PFSK-1 (cell line): ENCODE measurements around the gene RHNO1.

Source experiments
- POLR2AphosphoS5 ChIP-seq: IDR thresholded peaks from 2 replicates; pipeline ENCODE4 v1.6.1; 2012; ENCODE audit warnings: low read depth, mild to moderate bottlenecking, control low read depth, low read length, moderate library complexity
- SIN3A ChIP-seq: IDR thresholded peaks from 2 replicates; pipeline ENCODE4 v1.6.1; 2012; ENCODE audit warnings: mild to moderate bottlenecking, low read length, moderate library complexity, borderline replicate concordance; ENCODE audit not compliant: insufficient read depth
- TAF1 ChIP-seq: IDR thresholded peaks from 2 replicates; pipeline ENCODE4 v1.6.1; 2012; ENCODE audit warnings: low read length, control low read depth, borderline replicate concordance; ENCODE audit not compliant: insufficient read depth
- TF ChIP-seq, protein P1 (sequence below), 2 experiments: IDR thresholded peaks; 2 replicates each; pipeline versions ENCODE4 v1.6.1 to v1.8.0; 2011 to 2012; ENCODE audit warnings: low read depth in 2 of 2, low read length in 2 of 2, control low read depth in 1 of 2, inconsistent platforms in 1 of 2, mild to moderate bottlenecking in 1 of 2, moderate library complexity in 1 of 2; ENCODE audit not compliant: insufficient read depth in 1 of 2

GRCh38 chr12:2877047-2877952 lies at the start of gene RHNO1, which contains the start of gene FOXM1:
- peak; percentile 65; the same call in 1 of the 2 replicates for TF ChIP-seq TAF1
- peak; percentile 61 for TF ChIP-seq POLR2AphosphoS5
- peak; percentile 91; the same call in 1 of the 2 replicates for TF ChIP-seq SIN3A
- TF ChIP-seq, protein P1, sequence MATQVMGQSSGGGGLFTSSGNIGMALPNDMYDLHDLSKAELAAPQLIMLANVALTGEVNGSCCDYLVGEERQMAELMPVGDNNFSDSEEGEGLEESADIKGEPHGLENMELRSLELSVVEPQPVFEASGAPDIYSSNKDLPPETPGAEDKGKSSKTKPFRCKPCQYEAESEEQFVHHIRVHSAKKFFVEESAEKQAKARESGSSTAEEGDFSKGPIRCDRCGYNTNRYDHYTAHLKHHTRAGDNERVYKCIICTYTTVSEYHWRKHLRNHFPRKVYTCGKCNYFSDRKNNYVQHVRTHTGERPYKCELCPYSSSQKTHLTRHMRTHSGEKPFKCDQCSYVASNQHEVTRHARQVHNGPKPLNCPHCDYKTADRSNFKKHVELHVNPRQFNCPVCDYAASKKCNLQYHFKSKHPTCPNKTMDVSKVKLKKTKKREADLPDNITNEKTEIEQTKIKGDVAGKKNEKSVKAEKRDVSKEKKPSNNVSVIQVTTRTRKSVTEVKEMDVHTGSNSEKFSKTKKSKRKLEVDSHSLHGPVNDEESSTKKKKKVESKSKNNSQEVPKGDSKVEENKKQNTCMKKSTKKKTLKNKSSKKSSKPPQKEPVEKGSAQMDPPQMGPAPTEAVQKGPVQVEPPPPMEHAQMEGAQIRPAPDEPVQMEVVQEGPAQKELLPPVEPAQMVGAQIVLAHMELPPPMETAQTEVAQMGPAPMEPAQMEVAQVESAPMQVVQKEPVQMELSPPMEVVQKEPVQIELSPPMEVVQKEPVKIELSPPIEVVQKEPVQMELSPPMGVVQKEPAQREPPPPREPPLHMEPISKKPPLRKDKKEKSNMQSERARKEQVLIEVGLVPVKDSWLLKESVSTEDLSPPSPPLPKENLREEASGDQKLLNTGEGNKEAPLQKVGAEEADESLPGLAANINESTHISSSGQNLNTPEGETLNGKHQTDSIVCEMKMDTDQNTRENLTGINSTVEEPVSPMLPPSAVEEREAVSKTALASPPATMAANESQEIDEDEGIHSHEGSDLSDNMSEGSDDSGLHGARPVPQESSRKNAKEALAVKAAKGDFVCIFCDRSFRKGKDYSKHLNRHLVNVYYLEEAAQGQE (IDR thresholded peaks at IDR 0.05; ENCODE audit: insufficient read depth in 1 of 2, low read depth in 2 of 2, low read length in 2 of 2), result no peak
